Parathyroid adenoma (tissue), 2 donors: ENCODE measurements around the gene ARSK.
A peak's percentile ranks its signal among the peaks of the same experiment; 100 is the strongest.

Experiments
- H2AFZ ChIP-seq: fragments of 300-600 bp; sonication (generic); one replicate; pipeline ENCODE4 v1.7.0; 2017; ENCODE audit warnings: antibody characterized with exemption, mild to moderate bottlenecking
- H3K27ac ChIP-seq: fragments of 300-600 bp; sonication (generic); one replicate; pipeline ENCODE4 v1.7.0; 2017
- H3K27me3 ChIP-seq: fragments of 300-600 bp; sonication (generic); one replicate; pipeline ENCODE4 v1.7.0; 2017; ENCODE audit warnings: low read length; ENCODE audit not compliant: control insufficient read depth, insufficient read depth
- H3K36me3 ChIP-seq: fragments of 300-600 bp; sonication (generic); one replicate; pipeline ENCODE4 v1.7.0; 2017; ENCODE audit warnings: low read length; ENCODE audit not compliant: control insufficient read depth, insufficient read depth
- H3K4me1 ChIP-seq: fragments of 300-600 bp; sonication (generic); one replicate; pipeline ENCODE4 v1.7.0; 2017; ENCODE audit warnings: control low read depth
- H3K4me2 ChIP-seq: fragments of 300-600 bp; sonication (generic); one replicate; pipeline ENCODE4 v1.7.0; 2017; ENCODE audit warnings: low read length
- H3K4me3 ChIP-seq: fragments of 300-600 bp; sonication (generic); one replicate; pipeline ENCODE4 v1.7.0; 2017; ENCODE audit warnings: low read depth, low read length
- H3K79me2 ChIP-seq: fragments of 300-600 bp; sonication (generic); one replicate; pipeline ENCODE4 v1.7.0; 2017; ENCODE audit warnings: control low read depth
- H3K9ac ChIP-seq: fragments of 300-600 bp; sonication (generic); one replicate; pipeline ENCODE4 v1.7.0; 2017; ENCODE audit warnings: mild to moderate bottlenecking
- H3K9me3 ChIP-seq: fragments of 300-600 bp; sonication (generic); one replicate; pipeline ENCODE4 v1.7.0; 2017; ENCODE audit warnings: low read length; ENCODE audit not compliant: control insufficient read depth
- CTCF ChIP-seq: fragments of 300-600 bp; sonication (generic); IDR thresholded peaks from one replicate; pipeline ENCODE4 v1.7.0; 2017; ENCODE audit warnings: antibody characterized with exemption, mild to moderate bottlenecking
- donor health status: primary hyperparathyroidism.

ARSK gene

GRCh38 chr5:95533761-95534160, 21.1 kb upstream of the ARSK start:
- H3K27me3 ChIP-seq, result no peaks in the 10 kb centered on the region
- no peaks in the 10 kb centered on the region for H3K79me2 ChIP-seq
- H3K36me3 ChIP-seq, result no peaks in the 10 kb centered on the region
- H3K9ac ChIP-seq, result no peak overlapping the region
- H3K9me3 ChIP-seq, result no peaks in the 10 kb centered on the region
- H2AFZ ChIP-seq, result no peak overlapping the region
- no peak overlapping the region for H3K27ac ChIP-seq
- TF ChIP-seq CTCF, result no peak
- H3K4me2 ChIP-seq, result no peak overlapping the region
- H3K4me3 ChIP-seq, result no peak overlapping the region
- H3K4me1 ChIP-seq, result no peaks in the 10 kb centered on the region

- Histone ChIP-seq H2AFZ (no peak overlapping the region), H3K4me3 (no peak overlapping the region), H3K9ac (no peak overlapping the region), H3K79me2 (no peaks in the 10 kb centered on the region), H3K27me3 (no peaks in the 10 kb centered on the region), H3K4me1 (no peaks in the 10 kb centered on the region), H3K36me3 (no peaks in the 10 kb centered on the region), H3K9me3 (no peaks in the 10 kb centered on the region), H3K4me2 (no peak overlapping the region), H3K27ac (no peak overlapping the region)
- no peak for TF ChIP-seq CTCF
These were observed 17.4 kb upstream of the ARSK start for GRCh38 chr5:95537501-95537900.

- Histone ChIP-seq H3K4me3 (no peak overlapping the region), H3K4me2 (no peak overlapping the region), H3K4me1 (no peaks in the 10 kb centered on the region), H3K27me3 (no peaks in the 10 kb centered on the region), H2AFZ (no peak overlapping the region), H3K79me2 (peaks cover 6% of the 10 kb centered on the region), H3K9ac (no peak overlapping the region), H3K27ac (no peak overlapping the region), H3K9me3 (no peaks in the 10 kb centered on the region), H3K36me3 (no peaks in the 10 kb centered on the region)
- no peak for TF ChIP-seq CTCF
These were observed 11.7 kb upstream of the ARSK start for GRCh38 chr5:95543017-95543705.

- Histone ChIP-seq H3K4me1 (no peaks in the 10 kb centered on the region), H3K9me3 (no peaks in the 10 kb centered on the region), H3K36me3 (no peaks in the 10 kb centered on the region), H3K27me3 (no peaks in the 10 kb centered on the region), H3K4me3 (no peak overlapping the region), H2AFZ (no peak overlapping the region), H3K9ac (no peak overlapping the region), H3K79me2 (peaks cover 6% of the 10 kb centered on the region), H3K27ac (no peak overlapping the region), H3K4me2 (no peak overlapping the region)
- TF ChIP-seq CTCF, result no peak
These were observed 5.9 kb upstream of the ARSK start for GRCh38 chr5:95549030-95549429.

GRCh38 chr5:95554331-95554646, 612 bp upstream of the ARSK start:
- Histone ChIP-seq H3K4me2 (peak overlapping the region; percentile 68), H3K36me3 (no peaks in the 10 kb centered on the region), H3K9me3 (no peaks in the 10 kb centered on the region), H3K4me1 (peaks cover 4% of the 10 kb centered on the region), H3K27ac (peak overlapping the region; percentile 83), H3K9ac (peak overlapping the region; percentile 4), H3K4me3 (peak overlapping the region; percentile 85), H3K79me2 (no peaks in the 10 kb centered on the region), H3K27me3 (no peaks in the 10 kb centered on the region), H2AFZ (peak overlapping the region; percentile 95)
- no peak for TF ChIP-seq CTCF
